ENCODE measurements around the gene KCNJ1.

KCNJ1 gene

DNA sequence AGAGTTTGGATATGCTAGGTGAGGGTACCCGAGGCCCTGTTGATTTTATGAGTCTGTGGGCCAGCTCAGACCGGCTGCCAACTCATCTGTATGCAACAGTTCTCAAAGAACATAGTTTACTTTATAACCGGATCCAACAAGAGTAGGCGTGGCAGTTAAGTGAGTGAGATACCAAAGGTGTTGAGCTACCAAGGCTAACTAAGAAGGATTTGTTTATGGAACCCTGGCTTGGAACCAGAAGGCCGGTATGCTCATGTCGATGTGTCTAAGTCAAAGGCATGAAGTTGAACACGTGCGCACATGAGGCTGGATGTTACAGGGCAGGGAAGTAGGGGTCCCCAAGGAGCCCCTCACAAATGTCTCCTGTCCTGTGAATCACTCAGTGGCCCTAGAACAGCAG is at the start of gene KCNJ1:
KCNJ1 (minus strand) TSS at position 20 of the 400 bp plus-strand sequence. CDS start 27,053 bp downstream, outside the sequence.
- DNase-seq = no peak

DNA sequence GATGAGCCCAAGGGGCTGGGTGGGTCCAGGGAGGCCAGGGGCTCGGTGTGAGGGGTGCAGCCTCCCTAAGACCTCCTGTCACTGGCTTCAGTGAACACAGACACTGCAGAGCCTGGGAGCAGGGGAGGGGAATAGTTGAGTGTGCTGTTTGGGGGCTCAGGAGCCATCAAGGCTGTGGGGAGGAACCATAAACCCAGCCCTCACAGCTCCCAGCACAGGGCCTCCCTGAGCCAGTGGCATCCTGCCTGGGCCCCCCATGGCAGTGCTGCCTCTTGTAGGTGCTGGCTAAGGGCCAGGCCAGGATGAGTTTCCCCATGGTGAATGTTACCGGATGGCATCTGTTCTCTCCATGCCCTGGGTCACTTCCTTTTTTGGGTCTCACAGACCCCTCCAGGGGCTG is 49.6 kb upstream of the KCNJ1 start:
- DNase-seq = no peak

DNA sequence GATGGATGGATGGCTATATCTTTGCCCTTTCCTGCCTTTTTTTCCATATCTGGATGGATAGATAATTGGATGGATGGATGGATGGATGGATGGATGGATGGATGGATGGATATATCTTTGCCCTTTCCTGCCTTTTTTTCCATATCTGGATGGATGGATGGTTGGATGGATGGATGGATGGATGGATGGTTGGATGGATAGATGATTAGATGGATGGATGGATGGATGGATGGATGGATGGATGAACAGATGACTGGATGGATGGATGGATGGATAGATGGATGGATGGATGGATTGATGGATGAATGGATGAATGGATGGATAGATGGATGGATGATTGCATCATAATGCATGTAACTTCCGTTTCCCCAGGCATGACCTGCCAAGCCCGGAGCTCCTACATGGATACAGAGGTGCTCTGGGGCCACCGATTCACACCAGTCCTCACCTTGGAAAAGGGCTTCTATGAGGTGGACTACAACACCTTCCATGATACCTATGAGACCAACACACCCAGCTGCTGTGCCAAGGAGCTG is 49.0 kb upstream of the KCNJ1 start:
- no peak for DNase-seq

DNA sequence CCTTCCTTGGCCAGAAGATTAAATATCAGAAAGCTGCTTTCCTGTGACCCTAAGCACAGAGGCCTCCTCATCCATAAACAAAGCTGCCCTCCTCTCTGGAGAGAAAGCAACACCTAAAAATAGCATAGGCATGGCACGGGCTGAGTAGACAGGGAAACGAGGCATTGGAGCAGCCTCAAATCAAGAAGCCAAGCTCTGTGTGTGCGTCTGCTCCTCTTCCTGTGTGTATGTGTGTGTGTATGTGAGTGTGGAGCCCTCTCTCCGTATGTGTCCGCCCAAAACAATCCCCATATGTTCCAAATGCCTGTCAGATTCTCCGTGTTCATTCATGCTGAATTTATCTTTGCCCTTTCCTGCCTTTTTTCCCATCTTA is 48.0 kb upstream of the KCNJ1 start:
- DNase-seq = no peak

DNA sequence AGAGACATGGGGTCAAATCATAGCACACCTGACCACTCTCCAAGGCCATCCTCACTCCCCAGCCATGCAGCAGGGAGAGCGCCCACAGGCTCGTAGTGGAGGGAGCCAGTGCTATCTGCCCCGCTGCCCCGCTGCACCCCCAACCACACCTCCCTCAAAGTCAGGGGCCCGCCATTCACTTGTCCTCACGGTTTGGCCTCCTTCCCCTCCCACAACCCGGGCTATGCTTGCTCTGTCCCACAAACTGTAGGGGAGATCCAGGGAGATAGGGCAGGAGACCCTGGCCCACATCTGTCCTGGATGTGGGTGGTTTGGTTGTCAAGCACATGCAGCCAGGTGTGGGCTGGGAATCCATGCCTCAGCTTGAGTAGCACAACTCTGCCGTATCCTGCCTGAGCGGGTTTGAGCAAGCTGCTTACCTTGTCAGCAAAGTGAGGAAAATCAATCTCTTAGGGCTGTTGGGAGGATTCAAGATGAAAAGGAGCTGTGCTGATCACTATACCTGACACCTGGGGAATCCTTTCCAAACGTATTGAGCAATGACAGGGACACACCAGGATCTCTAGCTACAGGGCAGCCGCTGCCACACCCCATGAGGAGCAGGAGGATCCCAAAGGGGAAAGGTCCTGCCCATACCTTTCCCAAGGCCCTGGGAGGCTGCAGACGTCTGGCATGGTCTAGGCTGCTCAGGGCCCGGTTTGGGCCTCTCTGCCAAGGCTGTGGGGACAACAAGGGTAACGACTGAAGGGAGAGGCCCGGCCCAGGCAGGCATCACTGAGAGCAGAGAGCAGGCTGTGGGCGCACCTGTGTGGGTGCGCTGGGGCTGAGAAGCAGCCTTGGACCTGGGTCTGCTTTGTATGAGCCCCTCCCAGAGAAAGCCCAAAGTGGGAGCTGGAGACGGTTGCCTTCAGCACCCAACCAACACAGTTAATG is 47.4 kb upstream of the KCNJ1 start:
- no peak for DNase-seq

DNA sequence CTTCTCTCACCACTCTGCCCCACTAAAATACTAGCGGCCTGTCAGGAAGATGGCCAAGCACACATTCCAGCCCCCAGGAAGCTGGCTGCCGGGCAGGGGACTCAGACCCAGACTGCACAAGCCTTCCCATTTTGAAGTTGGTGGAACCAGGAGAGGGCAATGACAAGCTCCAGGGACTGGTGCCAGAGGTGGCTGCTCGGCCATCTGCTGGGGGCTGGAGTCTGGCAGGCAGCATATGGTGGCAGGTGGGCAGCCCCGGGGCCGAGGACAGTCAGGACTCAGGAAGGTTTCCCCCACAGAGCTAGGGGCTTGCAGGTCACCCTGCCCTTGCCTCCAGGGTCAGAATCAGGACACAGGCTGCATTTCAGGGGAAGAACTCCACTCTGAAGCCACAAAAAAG is 46.7 kb upstream of the KCNJ1 start:
- no peak for DNase-seq

DNA sequence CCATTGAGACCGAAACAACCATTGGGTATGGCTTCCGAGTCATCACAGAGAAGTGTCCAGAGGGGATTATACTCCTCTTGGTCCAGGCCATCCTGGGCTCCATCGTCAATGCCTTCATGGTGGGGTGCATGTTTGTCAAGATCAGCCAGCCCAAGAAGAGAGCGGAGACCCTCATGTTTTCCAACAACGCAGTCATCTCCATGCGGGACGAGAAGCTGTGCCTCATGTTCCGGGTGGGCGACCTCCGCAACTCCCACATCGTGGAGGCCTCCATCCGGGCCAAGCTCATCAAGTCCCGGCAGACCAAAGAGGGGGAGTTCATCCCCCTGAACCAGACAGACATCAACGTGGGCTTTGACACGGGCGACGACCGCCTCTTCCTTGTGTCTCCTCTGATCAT is 44.6 kb upstream of the KCNJ1 start:
- DNase-seq = no peak

DNA sequence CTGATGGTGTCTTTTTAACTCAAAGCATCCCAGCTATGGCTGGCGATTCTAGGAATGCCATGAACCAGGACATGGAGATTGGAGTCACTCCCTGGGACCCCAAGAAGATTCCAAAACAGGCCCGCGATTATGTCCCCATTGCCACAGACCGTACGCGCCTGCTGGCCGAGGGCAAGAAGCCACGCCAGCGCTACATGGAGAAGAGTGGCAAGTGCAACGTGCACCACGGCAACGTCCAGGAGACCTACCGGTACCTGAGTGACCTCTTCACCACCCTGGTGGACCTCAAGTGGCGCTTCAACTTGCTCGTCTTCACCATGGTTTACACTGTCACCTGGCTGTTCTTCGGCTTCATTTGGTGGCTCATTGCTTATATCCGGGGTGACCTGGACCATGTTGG is 44.1 kb upstream of the KCNJ1 start:
- DNase-seq = no peak

DNA sequence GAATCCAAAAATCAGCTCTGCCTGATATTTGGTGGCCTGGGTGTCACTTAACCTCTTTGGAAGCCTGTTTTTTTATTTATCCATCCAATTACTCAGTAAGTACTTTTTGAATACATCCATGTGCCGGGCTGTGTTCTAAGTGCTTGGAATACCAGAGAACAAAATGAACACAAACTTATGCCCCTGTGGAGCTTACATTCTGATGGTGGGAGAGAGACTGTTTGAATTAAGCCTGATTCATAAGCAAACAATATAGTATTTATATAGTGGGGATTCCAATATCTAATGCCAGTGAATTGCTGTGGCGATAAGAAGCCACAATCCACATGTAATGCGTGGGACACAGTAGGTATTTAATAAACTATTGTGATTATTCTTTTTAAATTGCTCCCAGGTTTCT is 43.5 kb upstream of the KCNJ1 start:
- no peak for DNase-seq

DNA sequence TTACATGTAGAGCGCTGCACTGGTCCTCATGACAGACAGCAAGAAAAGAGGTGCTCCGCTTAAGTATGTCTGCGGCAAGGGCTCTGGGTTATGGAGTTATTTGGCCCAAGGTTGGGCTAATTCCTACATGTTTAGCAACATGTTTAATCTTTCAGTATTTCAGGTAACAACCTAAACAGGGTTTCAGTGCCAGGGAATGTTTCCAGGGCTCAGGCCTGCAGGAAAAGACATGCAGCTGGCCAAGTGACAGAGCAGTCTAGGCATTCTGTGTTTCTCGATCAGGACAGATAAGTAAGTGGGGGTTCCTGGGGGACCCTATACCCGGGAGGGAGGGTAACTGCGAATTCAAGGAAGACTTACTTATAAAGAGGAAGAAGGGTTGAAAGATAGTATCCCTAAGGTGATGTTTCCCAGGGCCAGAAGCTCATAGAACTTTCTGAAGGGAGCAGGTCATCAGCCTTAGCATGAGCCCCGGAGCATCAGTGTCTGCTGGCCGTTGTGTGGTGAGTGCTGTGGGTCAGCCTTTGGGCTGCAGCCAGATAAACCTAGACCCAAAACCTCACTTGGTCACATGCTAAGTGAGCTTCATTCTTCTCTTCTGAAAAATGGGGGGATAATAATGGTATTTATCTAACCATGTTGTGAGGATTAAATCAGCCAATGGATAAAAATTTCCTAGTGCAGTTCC is 42.5 kb upstream of the KCNJ1 start:
- no peak for DNase-seq

DNA sequence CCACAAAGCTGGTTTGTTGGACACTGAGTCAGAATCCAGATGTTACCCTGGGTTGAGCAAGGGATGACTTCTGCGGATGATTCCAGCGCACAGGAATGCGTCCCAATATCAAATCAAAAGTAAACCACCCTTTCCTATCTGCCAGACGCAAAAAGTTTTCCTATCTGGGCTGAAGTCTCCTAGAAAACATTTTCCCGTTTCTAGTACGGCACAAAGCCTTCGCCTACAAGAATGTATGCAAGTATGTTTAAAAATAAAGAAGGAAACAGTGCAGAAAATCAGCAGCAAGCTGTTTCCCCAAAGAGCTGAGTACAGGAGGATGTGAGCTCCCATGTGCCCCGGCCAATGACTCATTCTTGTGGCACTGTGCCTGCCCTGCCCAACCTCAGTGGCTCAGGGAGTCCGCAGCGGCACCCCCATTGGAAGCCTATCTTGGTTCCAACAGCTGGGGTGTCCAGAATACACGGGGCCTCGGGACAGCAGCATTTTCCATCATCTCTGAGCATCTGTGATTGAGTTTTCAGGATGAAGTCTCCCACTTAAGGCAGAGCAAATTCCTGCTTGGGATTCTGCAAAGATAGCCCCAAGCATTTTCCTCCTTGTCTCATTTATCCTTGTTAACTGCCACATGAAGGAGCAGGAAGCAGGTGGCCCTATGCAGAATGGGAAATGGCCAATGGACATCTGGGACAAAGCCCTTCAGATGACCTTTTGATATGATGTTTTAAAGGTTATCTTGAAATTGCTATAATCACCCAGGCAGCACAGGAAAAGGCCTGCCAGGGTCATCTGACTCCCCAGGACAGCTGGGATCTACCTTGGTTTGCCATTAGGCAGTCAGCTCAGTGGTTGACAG is 41.5 kb upstream of the KCNJ1 start:
- DNase-seq = peak; percentile 34

DNA sequence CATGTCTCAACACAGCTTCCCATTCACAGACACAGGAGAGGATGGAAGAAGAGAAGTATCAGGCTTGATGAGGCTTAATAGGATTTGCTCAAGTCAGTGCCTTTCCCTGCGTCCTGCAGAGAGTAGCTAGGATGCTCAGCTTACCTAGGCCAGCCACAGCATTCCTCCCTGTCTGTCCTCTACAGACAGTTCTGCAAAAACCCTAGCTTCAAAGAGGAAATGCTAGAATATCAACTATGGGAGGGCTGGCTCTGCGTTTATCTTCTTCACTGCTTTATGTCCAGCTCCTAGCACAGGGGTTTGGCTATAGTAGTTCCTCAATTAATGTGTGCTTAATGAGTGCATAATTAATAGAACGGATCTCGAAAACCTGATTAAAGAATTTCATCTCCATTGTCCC is 40.5 kb upstream of the KCNJ1 start:
- DNase-seq = no peak

DNA sequence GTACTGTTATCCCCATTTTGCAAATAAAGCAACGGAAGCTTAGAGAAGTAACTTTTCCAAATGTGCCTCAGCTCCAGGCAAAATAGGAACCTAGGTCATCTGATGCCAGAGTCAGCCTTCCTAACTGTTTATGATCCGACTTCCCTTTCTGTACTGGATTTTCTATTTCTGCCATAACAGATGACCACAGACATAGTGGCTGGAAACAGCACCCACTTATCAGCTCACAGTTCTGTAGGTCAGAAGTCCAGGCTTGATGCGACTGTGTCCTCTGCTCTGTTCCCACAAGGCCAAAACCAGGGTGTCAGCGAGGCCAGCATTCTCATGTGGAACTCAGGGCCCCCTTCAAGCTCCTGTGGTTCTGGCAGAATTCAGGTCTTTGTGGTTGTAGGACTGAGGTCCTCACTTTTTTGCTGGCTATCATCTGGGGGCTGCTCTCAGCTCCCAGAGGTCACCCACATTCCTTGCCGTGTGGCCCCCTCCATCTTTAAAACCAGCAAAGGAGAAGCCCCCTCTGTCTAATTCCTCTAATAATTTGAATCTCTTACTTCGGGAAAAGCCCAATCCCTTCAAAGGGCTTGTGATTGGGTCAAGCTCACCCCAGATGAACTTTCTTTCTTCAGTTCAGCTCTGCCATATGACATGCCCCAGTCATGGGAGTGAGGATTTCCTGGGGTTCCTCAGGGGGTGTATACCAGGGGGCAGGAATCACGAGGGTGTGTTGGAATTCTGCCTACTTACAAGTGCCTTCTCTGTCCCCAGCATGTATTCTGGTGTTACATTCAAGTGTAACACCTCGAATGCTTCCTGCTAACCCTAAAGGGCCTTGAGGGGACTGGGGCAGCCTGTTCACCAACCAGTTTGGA is 39.3 kb upstream of the KCNJ1 start:
- DNase-seq = no peak

DNA sequence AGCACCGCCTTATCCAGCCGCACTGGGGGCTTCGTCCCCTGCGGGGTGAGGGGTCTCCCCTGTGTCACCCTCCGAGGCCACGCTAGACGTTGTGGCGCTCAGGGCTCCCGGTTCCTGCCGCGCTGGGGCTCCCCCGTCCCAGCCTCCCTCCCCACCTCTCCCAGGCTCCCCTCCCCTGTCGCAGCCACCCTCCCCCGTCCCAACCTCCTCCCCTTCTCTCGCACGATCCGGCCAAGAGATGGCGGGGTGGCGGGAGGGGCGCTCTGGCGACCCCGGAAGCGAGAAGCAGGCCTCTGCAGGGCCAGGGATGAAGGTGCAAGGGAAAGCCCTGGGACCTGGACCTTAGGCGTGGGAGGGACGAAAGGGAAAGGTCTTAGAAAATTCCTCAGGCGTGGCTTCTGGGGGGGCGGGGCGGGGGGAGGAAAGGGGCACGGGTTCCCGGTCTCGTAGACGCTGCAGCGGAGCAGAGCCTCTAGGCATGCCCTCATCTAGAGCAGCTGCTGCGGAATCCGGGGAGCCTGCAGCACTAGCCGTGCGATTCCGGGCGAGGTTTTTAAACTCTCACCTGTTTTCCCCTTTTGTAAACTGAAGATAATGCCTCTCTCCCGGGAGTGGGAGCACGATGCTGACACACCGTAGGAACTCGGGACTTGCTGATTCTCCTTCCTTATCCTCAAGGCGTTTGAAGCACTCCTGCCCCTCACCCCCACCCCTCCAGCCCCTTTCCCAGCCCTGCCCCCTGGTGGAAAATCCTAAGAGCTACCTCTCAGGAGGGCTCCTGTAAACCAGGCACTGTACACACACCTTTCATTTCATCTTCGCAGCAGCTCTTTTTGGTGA is 38.5 kb upstream of the KCNJ1 start:
- peak; percentile 63 for DNase-seq

DNA sequence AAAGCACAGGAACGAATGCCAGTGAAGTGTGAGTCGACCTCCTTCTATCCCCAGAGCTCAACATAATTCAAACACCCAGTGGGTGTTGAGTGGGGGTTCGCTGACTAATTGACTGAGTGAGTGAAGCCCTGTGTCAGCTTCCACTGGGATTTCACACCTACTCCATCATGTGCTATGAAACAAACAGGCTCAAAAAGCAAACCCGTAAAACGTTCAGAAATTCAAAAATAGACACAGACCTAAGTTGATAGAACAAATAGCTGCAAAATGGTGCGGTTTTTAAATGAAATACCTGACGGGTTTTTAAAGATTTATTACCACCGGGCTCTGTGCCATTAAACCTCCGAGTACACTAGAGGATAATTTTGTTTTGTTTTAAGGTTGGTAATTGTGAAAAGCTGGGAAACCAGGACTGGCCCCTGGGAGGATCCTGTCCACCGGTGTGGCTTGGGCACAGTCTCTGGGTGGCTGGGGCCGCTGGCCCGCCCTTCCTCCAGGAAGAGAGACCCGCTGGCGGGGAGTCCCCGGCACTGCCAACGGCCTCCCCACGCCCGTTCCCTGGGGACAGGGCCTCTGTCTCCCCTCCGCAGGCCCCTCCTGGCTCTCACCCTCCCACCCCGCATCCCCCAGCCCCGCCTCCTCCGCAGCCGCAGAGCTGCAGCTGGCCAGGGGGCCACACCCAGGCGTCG is 37.7 kb upstream of the KCNJ1 start:
- DNase-seq = no peak

DNA sequence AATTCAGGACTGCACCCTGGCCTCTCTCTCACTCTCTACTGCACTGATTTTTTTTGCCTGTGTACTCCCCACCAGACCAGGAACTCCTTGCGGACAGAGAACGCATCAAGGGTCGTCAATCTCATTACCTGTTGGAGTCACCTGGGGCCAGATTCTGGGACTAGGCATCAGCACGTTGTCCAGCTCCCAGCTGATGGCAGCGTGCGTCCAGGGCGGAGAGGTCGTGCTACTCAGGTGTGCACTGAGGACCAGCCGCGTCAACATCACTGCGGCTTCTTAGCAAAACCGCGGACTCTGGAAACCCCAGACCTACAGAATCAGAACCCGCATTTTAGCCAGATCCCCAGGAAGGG is 37.2 kb upstream of the KCNJ1 start:
- DNase-seq = no peak

DNA sequence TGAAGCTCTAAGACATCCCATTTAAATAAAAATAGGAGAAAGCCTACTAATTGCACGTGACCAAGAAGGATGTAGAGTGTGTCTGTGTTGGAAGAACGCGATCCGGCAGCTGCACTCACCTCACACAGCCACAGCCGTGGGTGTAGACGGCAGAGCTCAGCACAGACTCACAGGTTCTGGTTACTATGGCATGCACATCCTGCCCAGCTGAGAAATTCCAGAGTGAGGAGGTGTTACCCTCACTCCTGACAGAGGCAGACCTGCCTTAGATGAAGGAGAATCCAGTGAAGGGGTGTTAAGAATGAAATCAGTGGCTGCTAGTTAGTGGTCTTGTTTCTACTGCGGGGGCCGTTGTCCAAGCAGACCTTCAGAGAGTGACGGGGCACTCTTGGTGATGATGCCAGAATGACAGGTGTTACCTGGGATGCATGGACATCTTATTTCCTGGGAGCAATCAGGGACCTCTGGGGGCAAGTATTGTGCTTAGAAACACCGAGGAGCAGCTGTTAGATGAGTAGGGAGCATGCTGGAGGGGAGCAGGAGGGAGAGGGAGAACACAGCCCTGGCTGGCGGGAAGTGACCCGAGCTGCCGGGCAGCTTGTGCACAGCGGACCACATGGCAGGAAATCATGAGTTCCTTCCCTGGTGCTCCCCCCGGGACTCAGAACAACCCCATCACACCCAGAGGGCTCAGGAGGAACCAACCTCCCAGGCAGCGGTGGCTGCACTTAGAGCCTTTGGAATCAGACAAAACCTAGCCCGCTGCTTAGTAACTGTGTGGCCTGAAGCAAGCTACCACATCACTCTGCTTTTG is 36.4 kb upstream of the KCNJ1 start:
- DNase-seq = no peak

DNA sequence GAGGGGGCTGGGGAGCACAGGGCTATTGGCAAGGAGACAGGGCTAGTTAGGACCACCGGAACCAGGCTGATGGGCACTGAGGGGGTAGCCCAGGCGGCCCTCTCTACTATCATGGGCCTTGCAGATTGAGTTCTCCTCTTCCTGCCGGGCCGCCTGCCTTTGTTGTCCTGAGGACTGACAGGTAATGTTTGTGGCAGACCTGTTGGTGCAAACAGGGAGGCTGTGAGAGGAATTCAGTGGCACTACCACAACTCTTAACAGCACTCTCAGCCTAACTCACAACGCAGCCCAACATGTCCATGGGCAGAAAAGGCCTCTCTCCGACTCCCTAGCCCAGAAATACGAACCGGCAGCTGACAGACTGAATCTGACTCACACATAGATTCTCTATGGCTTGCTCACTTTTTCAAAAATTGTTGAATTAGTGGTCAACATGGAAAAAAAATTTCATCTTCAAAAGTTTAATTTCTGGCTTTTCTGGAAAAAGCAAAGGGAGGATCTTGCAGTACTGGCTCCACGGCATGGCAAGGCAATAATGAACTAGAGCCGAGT is 35.5 kb upstream of the KCNJ1 start:
- no peak for DNase-seq

All from CD4-positive, alpha-beta T cell treated with Interleukin-17A for 4 hours (primary cell).